NCI-H1105 treated with DMSO at 0.1 percent for 48 hours (cell line): ENCODE measurements around the gene USH2A.
"Not testable (repeated sequence)": the region's sequence is repeated elsewhere in the genome, so short reads cannot be mapped to it uniquely, and the experiment has no call there.

Experiments
- DNase-seq: peaks from one replicate; lab custom pipeline; 2025; lab: John Stamatoyannopoulos, UW

Gene USH2A

GRCh38 chr1:216200941-216201340 lies 222.3 kb downstream of the USH2A start:
- no peak for DNase-seq

DNA sequence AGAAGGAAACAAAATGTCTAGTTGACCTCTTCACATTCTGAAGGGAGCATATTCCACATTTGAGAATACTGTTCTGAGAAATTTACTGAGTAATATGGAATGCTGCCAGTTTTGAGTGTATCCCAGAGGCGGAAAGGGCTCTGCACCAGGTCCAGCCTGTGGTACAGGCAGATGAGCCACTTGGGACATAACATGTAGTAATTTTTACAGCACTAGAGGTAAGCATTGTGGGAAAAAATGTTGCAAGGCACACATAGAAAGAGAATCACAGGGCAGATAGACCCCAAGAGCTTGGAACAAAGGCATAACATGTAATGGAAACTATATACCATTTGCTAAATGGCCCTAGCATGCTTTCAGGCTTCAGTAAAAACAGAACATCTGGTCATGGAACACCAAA lies 228.5 kb downstream of the USH2A start:
- DNase-seq = no peak

- DNase-seq = no peak
These were observed 229.3 kb downstream of the USH2A start for GRCh38 chr1:216193839-216194443.

- DNase-seq = no peak
These were observed 232.8 kb downstream of the USH2A start for GRCh38 chr1:216190438-216190837.

DNA sequence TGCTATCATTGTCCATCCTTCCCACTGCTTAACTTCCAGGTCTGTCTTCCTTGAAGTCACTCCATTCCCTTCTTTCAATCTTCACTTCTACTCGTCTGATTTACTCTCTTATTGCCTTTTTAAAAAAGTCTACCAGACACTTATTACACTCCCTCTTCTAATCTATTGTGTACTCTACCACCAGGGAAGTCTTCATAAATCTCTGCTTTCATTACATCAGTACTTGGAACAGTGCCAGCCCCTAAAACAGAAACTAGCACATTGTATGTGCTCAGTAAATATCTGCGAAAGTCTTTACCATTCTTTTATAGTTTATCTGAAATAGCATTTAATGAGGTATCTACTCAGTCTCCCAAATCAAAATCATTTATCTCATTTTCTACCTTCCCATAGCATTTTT lies 236.4 kb downstream of the USH2A start:
- no peak for DNase-seq

GRCh38 chr1:216186141-216186540 lies 237.1 kb downstream of the USH2A start:
- no peak for DNase-seq

DNA sequence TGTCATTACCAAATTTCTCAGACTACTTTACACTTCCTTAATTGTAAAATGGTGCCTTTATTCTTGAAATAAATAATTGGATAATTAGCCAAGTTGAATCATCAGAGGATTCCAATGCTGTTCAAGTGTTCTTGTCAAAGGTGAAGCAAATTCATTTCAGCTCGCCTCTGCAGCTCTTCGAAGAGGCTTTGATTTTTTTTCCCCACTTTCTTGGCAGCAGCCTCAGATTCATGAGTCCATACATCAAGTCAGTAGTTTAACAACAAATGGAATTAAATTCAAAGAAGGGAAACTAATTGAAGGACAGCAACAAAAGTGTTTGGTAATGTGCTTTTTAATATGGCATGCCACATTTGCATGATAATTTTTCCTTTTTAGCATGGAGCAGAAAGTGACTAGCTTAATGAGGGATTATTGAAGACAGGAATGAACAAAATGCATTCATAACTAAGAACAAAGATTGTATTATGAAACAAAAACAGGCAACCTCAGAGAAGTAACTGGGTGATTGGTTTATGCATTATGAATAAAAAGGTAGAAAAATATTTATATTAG lies 239.0 kb downstream of the USH2A start:
- no peak for DNase-seq

DNA sequence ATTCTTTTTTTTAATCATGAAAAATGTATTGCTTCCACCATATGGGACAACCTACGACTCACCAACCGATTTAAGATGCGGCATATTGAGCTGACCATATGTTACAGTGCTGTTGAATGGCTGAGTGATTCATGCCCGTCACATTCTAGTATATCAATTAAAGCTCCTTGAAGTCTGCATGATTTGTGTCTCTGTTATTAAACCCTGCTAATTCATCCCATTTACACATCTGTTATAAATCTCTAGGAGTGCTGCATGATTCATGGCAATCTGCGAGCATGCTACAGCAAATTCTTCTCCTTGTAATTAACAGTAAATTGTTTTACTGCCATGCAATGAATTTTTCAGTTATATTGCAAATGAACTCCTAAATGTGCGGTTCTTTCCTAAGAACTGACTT lies 239.8 kb downstream of the USH2A start:
- no peak for DNase-seq

DNA sequence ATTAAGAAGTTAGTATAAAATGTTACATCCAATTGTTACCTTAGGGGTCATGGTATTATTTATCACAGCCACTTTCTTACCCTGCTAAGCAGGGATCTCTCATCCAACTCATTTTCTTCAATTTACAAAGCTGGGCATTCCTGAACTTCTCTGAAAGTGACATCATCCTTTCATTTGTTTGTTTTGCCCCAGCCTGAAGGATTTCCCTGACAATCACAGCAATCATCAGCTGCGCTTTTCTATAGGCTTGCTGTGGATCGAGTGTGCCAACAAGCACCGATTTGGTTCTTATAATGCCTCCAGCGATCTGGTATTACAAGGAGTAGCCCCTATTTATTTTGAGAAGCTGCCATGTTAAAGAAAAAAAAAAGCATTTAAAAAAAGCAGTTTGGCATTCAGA lies 240.2 kb downstream of the USH2A start:
- no peak for DNase-seq

DNA sequence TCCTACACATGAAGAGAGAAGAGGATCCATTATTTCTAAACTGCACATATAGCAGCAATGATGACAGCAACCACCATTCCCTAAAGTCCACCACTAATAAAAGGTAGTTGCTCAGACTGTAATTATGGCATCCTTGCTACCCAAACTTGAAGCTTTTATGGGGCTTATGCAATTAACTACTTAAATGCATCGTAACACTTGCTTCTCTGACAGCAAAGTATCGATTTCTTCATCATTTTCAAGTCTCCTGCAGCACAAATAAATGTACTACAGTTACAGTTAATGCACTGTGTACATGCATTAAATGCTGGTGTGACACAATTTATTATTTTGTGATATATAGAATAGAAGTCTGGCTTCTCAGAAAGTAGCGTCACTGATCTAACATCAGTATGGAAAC lies 241.7 kb downstream of the USH2A start:
- DNase-seq = no peak

DNA sequence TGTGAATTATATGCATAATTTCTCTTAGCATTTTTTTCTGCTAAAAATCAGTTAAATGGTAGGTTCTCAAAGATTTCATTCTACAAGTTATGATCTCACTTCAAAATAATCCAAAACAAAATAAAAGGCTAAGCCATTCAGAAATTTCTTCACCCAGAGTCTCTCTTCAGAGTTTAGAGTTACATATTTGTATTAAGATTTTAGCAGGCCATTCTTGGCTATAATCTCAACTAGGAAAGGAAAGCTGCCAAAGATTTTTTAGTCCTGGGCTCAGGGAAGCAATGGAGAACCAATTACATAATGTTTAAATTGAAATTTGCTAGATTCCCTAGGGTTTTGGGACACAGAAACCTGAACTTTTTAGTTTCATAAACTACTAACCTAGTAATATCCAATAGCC lies 245.0 kb downstream of the USH2A start:
- no peak for DNase-seq

DNA sequence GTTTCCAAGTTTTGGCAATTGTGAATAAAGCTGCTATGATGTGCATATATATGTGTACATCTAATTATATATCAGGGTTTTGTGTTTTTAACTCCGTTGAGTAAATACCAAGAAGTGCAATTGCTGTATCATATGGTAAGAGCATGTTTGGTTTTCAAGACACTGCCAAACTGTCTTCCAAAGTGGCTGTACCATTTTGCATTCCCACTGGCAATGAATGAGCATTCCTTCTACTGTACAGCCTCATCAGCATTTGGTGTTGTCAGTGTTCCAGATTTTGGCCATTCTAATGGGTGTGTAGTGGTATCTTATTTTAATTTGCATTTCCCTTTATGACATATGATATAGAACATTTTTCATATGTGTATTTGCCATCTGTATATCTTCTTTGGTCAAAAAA lies 246.3 kb downstream of the USH2A start:
- no peak for DNase-seq

DNA sequence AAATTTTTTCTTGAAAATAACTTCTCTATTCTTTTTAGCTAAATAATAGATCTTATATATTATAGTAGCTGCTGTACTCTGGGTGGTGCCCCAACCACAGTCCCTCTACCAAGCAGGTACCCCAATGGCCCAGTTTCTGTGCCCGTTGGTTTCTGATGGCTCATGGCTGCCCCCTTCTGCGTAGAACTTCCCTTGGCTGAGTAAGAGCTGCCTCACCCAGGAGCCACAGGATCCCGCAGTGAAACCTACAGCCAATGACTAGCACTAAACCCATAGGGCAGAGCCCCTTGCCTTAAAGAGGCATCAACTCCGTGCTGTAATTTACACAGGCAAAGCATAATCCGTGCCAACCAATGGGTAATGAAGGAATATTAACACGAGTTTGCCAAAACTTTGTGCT lies 247.5 kb downstream of the USH2A start:
- DNase-seq = no peak

GRCh38 chr1:216173376-216173995 lies 249.8 kb downstream of the USH2A start:
- DNase-seq = no peak

- DNase-seq = no peak
These were observed 253.9 kb downstream of the USH2A start for GRCh38 chr1:216169351-216169750.

GRCh38 chr1:216168546-216168945 lies 254.7 kb downstream of the USH2A start:
- DNase-seq = no peak

GRCh38 chr1:216154063-216154462 lies 269.2 kb downstream of the USH2A start:
- no peak for DNase-seq

GRCh38 chr1:216153130-216153529 lies 270.1 kb downstream of the USH2A start:
- DNase-seq = no peak

- DNase-seq = not testable (repeated sequence)
These were observed 277.7 kb downstream of the USH2A start for GRCh38 chr1:216145451-216146018.

DNA sequence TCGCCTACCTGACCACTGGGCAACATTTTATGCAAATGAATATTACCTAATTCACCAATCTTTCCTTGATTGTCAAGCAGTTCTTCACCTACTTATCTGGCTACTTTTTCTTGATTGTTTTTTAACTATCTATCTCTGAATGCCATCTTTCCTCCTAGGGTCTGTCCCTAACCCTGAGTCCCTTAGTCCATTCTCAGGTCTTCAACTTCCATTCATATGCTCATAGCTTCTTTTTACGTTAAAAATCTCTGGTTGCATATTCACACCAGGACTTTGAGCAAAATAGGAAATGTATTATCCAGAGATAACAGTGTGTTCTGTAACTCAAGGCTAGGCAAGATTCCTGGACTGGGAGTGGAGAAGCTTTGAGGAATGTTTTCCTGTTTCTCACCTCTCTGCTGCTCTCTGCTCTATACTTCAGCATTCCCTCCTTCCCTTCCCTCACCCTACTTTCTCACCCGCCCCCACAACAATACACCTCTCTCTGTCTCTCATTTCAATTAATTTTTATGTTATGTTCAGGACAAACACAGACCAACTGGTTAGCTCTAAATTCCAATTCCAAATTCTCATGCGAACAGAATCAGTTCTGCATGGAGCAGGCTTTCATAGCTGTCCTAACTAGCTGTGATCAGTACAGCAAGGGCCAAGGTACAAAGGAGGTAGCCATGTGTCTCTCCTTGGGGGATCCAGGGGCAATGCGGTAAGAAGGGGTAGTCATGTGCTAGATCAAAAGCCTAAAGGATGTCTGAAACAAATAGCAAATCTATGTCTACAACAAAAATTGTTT lies 278.4 kb downstream of the USH2A start:
- DNase-seq = no peak

GRCh38 chr1:216142921-216143320 lies 280.3 kb downstream of the USH2A start:
- DNase-seq = no peak

DNA sequence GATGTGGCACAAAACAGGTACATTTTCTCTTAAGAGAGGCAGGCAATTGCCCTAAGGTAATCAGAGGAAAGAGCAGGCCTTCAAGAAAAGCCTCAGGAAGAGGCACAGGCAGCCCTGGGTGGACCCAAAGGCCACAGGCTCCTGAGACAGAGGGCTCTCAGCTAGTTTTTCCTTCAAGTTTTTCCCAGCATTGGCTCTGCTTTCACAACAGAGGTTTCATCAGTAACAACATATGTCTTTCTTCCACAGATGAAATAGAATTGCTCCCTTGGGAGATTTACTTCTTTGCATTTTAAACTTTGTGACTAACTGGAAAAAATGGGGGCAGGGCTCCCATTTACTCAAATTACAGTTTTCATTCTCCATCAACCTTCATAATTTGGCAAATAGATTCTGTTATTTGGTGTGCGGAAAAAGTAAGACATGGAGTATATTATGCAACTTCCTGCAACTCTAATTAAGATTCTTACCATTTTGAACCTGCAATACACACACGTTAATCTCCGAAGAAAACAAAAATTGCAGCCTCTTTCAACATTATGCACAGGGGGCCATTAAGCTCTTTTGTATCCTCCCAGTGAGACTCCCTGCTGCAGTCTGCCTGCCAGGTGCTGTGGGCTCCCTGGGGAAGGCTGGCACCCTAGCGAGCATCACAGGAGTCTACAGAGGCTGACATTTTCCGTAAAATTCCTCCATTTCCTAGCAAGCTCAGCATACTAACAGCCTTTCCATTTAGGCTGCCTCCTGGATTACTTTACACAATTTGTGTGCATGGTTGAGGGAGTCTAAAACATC lies 282.3 kb downstream of the USH2A start:
- DNase-seq = peak; percentile 73
